AG09309 (cell line): ENCODE results near the gene TSPAN17.

ENCODE experiments used
- DNase-seq: peaks from one replicate; pipeline ENCODE4 v3.0.0-alpha.2; 2010; ENCODE audit warnings: low read depth
- H3K4me3 ChIP-seq: 2 replicates; pipeline ENCODE4 v1.5.1; 2011; ENCODE audit warnings: mild to moderate bottlenecking, low read depth, low read length, moderate library complexity; ENCODE audit not compliant: control insufficient read depth
- TF ChIP-seq, protein P1 (sequence below): IDR thresholded peaks from 2 replicates; pipeline ENCODE4 v1.5.1; 2011; ENCODE audit warnings: mild to moderate bottlenecking, low read depth, low read length, inconsistent platforms; ENCODE audit not compliant: insufficient read depth, control insufficient read depth; ENCODE audit errors: missing control alignments

The TSPAN17 gene

GRCh38 chr5:176651472-176651980 lies 4.2 kb downstream of the TSPAN17 start:
- TF ChIP-seq, protein P1, sequence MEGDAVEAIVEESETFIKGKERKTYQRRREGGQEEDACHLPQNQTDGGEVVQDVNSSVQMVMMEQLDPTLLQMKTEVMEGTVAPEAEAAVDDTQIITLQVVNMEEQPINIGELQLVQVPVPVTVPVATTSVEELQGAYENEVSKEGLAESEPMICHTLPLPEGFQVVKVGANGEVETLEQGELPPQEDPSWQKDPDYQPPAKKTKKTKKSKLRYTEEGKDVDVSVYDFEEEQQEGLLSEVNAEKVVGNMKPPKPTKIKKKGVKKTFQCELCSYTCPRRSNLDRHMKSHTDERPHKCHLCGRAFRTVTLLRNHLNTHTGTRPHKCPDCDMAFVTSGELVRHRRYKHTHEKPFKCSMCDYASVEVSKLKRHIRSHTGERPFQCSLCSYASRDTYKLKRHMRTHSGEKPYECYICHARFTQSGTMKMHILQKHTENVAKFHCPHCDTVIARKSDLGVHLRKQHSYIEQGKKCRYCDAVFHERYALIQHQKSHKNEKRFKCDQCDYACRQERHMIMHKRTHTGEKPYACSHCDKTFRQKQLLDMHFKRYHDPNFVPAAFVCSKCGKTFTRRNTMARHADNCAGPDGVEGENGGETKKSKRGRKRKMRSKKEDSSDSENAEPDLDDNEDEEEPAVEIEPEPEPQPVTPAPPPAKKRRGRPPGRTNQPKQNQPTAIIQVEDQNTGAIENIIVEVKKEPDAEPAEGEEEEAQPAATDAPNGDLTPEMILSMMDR, result no peak
- no peak for DNase-seq
- no peak overlapping the region for H3K4me3 ChIP-seq

DNA sequence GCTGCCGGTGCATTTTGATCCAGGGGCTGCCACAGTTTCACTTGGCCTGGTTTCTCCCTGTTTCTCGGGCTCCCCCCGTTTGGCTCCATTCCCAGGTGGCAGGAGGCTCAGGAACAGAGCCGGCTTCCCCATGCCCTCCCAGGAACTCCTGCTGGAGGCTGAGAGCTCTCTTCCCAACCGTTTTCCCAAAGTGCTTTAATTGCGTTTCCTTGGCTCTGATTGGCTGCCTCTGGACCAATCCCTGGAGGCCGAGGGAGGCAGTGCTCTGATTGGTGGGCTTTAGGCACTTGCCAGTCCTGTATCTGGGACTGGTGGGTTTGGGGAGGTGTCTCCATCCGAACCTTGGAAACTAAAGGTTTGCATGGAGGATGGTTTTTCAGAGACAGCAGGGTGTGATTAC lies 4.9 kb downstream of the TSPAN17 start:
- no peak overlapping the region for H3K4me3 ChIP-seq
- TF ChIP-seq, protein P1, result no peak
- no peak for DNase-seq

- TF ChIP-seq, protein P1, result no peak
- H3K4me3 ChIP-seq, result no peak overlapping the region
- no peak for DNase-seq
These were observed 6.4 kb downstream of the TSPAN17 start for GRCh38 chr5:176653401-176654385.

DNA sequence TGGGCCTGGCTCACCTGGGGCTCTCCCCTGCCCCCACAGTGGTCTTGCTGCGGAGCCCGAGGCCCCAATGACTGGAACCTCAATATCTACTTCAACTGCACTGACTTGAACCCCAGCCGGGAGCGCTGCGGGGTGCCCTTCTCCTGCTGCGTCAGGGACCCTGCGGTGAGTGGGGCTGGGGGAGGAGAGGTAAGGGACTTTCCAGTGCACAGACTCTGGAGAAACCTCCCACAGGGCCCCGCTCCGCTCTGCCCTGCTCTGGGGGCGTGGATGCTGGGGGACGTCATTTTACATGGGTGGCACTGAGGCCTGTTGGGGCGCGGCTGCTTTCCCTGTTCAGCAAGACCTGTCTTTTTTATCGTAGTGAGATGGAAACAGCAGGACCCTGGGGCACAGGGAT lies 7.6 kb downstream of the TSPAN17 start:
- DNase-seq, result no peak
- no peak overlapping the region for H3K4me3 ChIP-seq
- TF ChIP-seq, protein P1, result no peak

- TF ChIP-seq, protein P1, result no peak
These were observed 9.2 kb downstream of the TSPAN17 start for GRCh38 chr5:176656467-176656990.

DNA sequence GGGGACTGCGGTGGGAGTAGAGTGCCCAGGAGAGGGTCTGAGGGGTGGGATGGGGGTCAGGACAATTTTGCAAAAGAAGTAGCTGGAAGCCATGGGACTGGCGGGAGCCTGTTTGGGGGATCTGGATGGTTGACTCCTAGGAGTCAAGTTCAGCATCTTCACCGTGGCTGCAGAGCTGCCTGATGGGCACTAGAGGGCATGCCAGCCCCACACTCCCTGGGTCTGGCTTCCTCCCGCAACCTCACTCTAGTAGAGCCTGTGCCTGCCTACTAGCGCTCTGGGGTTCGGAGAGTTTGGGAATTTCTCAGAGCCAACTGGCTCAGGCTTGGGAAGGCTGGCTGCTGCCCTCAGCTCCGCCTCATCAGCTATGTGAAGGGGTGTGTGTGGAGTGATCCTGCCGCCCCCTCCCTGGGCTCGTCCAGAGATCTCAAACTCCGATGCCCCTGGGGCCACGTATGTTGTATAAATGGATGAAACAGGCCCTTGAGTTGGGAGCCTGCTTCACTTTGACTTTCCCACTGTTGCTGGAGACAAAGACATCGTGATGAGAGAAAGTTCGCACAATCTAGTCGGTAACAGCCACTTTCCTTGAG lies 10.8 kb downstream of the TSPAN17 start:
- DNase-seq, result peak; percentile 8
- TF ChIP-seq, protein P1, result peak; percentile 93
- H3K4me3 ChIP-seq, result no peak overlapping the region

More at GRCh38 chr5:176656467-176656990, 9.2 kb downstream of the TSPAN17 start:
- no peak for DNase-seq
- no peak overlapping the region for H3K4me3 ChIP-seq
